ENCODE data around the gene LINGO4. TPM values are rescaled to one million over a fixed set of nuclear protein-coding genes. Genes with fewer than 3 reads are reported as not detected.

LINGO4 gene
- total RNA-seq, 1 donor from 2014 or later: 0.13 TPM

DNA sequence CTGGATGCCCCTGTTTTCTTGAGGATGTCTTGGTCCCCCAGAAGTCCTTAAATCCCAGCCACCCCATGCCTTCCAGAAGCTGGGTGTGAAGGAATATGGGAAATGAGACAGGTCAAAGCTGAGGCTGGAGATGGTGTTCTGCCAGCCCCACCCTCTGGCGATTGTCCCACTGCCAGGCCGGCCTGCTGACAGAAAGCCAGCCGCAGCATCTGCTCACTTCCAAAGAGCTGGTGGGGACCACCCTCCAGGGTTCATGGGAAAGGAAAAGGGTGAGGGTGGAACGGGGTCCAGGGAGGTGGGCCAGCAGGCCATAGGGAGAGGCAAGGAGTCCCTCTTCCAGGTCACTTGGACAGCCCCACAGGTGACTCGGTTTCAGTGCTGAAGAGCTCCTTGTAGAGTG, 1.9 kb upstream of the LINGO4 start:
- Mint-ChIP-seq H3K4me1 (ENCODE audit: unreplicated experiment) (peaks cover 37% of the 10 kb centered on the region), H3K27ac (ENCODE audit: unreplicated experiment) (no peak overlapping the region), H3K4me3 (ENCODE audit: unreplicated experiment) (no peak overlapping the region), H3K9me3 (ENCODE audit: unreplicated experiment) (no peaks in the 10 kb centered on the region), H3K27me3 (ENCODE audit: unreplicated experiment) (peaks cover 8% of the 10 kb centered on the region), H3K36me3 (ENCODE audit: low read depth, unreplicated experiment) (peaks cover 10% of the 10 kb centered on the region)
- DNase-seq (ENCODE audit: low spot score): no peak
- TF ChIP-seq, protein P1, sequence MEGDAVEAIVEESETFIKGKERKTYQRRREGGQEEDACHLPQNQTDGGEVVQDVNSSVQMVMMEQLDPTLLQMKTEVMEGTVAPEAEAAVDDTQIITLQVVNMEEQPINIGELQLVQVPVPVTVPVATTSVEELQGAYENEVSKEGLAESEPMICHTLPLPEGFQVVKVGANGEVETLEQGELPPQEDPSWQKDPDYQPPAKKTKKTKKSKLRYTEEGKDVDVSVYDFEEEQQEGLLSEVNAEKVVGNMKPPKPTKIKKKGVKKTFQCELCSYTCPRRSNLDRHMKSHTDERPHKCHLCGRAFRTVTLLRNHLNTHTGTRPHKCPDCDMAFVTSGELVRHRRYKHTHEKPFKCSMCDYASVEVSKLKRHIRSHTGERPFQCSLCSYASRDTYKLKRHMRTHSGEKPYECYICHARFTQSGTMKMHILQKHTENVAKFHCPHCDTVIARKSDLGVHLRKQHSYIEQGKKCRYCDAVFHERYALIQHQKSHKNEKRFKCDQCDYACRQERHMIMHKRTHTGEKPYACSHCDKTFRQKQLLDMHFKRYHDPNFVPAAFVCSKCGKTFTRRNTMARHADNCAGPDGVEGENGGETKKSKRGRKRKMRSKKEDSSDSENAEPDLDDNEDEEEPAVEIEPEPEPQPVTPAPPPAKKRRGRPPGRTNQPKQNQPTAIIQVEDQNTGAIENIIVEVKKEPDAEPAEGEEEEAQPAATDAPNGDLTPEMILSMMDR (IDR thresholded peaks at IDR 0.05; ENCODE audit: unreplicated experiment): no peak

DNA sequence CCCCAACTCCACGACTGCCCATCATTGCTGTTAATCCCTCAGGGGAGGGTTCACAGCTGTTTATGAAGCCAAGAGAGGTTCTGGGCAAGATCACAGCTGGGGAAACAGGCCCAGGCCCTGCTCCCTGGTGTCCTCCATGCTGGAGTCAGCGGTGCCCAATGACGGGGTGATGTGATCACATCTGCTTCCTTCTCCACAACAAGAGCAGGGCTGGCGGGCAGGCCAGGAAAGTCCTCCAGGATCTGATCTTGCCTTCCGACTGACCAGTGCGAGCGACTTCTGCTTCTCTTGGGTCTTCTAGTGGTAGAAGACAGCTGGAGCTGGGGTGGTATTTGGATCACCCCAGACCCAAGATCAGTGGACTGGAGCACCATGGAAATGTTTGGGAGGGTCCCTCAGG, 951 bp upstream of the LINGO4 start:
- Mint-ChIP-seq H3K27me3 (ENCODE audit: unreplicated experiment) (peaks cover 9% of the 10 kb centered on the region), H3K9me3 (ENCODE audit: unreplicated experiment) (no peaks in the 10 kb centered on the region), H3K4me3 (ENCODE audit: unreplicated experiment) (no peak overlapping the region)

DNA sequence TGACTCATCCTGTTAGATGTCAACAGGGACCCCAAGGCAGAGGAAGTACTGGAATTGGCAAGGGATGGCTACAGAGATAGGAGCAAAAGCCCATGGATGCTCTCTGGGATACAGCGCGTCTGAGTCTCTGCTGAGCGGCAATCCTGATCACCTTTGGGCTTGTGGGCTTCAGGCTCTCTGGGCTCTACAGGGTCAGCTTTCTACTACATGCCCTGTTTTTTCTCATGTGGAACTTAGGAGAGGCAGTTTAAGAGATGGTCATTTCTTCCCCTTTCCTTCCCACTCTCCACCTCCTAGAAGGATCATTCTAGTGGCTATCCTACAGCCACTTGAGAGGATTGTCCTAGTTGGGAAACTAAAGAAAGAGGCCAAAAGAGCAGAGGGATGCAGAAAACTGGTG, 1.3 kb downstream of the LINGO4 start:
- H3K27ac Mint-ChIP-seq (ENCODE audit: unreplicated experiment): no peak overlapping the region
- peaks cover 41% of the 10 kb centered on the region for H3K4me1 Mint-ChIP-seq (ENCODE audit: unreplicated experiment)
- no peaks in the 10 kb centered on the region for H3K9me3 Mint-ChIP-seq (ENCODE audit: unreplicated experiment)
- TF ChIP-seq, protein P1 (IDR thresholded peaks at IDR 0.05; ENCODE audit: unreplicated experiment): no peak
- DNase-seq (ENCODE audit: low spot score): no peak
- H3K4me3 Mint-ChIP-seq (ENCODE audit: unreplicated experiment): no peak overlapping the region
- H3K36me3 Mint-ChIP-seq (ENCODE audit: low read depth, unreplicated experiment): peaks cover 10% of the 10 kb centered on the region
- peaks cover 7% of the 10 kb centered on the region for H3K27me3 Mint-ChIP-seq (ENCODE audit: unreplicated experiment)

More for the DNA sequence above, 951 bp upstream of the LINGO4 start:
- TF ChIP-seq, protein P1 (IDR thresholded peaks at IDR 0.05; ENCODE audit: unreplicated experiment): no peak
- H3K4me1 Mint-ChIP-seq (ENCODE audit: unreplicated experiment): peaks cover 37% of the 10 kb centered on the region
- DNase-seq (ENCODE audit: low spot score): no peak
- no peak overlapping the region for H3K27ac Mint-ChIP-seq (ENCODE audit: unreplicated experiment)
- H3K36me3 Mint-ChIP-seq (ENCODE audit: low read depth, unreplicated experiment): peaks cover 10% of the 10 kb centered on the region

DNA sequence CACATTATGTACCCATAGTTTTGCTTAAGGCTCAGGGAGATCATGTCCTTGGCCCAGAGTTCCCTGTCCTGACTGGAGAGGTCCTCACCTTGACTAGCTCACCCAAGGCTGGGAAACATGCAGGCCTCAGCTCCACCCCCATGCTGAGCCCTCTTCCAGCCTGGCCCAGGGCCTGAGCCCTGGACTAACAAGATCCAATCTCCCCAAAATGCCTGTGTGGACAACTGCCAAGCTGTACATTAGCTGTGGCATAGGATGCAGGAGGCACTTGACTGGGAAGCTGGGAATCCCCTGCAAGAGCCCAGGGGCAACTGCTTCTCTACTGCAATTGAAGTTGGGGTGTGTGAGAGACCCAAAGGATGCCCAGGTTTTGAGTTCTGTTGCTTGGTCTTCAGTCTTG, 2.1 kb downstream of the LINGO4 start:
- Mint-ChIP-seq H3K27me3 (ENCODE audit: unreplicated experiment) (peaks cover 7% of the 10 kb centered on the region), H3K36me3 (ENCODE audit: low read depth, unreplicated experiment) (peaks cover 5% of the 10 kb centered on the region), H3K27ac (ENCODE audit: unreplicated experiment) (no peak overlapping the region), H3K9me3 (ENCODE audit: unreplicated experiment) (no peaks in the 10 kb centered on the region), H3K4me1 (ENCODE audit: unreplicated experiment) (peaks cover 38% of the 10 kb centered on the region), H3K4me3 (ENCODE audit: unreplicated experiment) (no peak overlapping the region)
- TF ChIP-seq, protein P1 (IDR thresholded peaks at IDR 0.05; ENCODE audit: unreplicated experiment): no peak
- no peak for DNase-seq (ENCODE audit: low spot score)

DNA sequence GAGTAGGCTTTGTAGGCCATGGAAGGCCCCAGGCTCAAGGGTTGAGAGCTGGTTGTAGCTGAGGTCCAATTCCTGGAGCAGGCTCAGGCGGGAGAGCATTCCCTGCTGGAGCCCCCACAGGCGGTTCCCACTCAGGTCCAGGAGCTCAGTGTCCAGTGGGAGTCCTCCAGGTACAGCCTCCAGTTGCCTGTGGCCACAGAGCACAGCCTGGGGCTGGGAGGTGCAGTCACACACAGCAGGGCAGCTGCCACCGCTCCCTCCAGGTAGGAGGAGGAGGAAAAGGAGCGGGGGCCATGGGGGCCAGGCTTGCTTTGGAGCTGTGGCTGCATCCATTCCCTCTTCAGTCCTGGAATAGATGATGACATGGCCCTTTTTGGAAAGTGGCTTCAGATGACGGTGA, 2.8 kb downstream of the LINGO4 start:
- no peaks in the 10 kb centered on the region for H3K9me3 Mint-ChIP-seq (ENCODE audit: unreplicated experiment)
- no peak overlapping the region for H3K27ac Mint-ChIP-seq (ENCODE audit: unreplicated experiment)
- H3K4me3 Mint-ChIP-seq (ENCODE audit: unreplicated experiment): no peak overlapping the region
- no peaks in the 10 kb centered on the region for H3K36me3 Mint-ChIP-seq (ENCODE audit: low read depth, unreplicated experiment)
- H3K4me1 Mint-ChIP-seq (ENCODE audit: unreplicated experiment): peaks cover 31% of the 10 kb centered on the region
- no peak for DNase-seq (ENCODE audit: low spot score)
- TF ChIP-seq, protein P1 (IDR thresholded peaks at IDR 0.05; ENCODE audit: unreplicated experiment): no peak
- peaks cover 7% of the 10 kb centered on the region for H3K27me3 Mint-ChIP-seq (ENCODE audit: unreplicated experiment)
